Measurements from ENCODE around the gene ATP2A2. TPM values are rescaled to one million over a fixed set of nuclear protein-coding genes. Genes with fewer than 3 reads are reported as not detected.
A peak's percentile ranks its signal among the peaks of the same experiment; 100 is the strongest.
"Not testable (repeated sequence)": the region's sequence is repeated elsewhere in the genome, so short reads cannot be mapped to it uniquely, and the experiment has no call there.

ATP2A2 gene
- total and polyA plus RNA-seq, 11 donors, result 494 to 2,963 (median 1,674) TPM

DNA sequence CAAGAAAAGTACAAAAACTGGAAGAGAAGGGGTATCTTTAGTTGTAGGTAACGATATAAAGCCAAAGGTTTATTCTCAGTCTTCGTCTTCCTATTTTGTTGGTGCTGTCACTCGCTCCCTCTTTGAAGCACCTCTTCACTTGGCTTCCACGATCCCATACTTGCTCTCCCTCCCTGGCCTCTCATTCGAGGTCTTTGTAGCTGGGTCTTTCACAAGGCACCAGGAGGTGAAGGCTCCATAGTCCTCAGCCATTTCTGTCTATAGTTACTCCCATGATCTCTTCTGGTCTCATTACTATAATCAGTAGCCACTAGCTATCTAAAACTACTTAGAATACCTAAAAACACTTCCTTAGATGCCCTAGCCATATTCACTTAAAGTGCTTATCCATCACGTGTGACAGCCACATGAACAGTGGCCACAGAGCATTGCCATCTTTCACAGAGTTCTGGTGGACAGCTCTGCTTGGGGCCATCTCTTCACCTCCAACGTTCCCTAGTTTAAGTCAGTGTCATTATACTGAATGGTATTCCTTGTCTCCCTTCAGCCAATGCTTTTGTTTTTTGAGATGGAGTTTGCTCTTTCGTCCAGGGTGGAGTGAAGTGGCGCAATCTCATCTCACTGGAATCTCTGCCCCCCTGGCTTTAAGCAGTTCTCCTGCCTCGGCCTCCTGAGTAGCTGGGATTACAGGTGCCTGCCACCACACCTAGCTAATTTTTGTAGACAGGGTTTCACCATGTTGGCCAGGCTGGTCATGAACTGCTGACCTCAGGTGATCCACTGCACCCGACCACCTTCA, 57.1 kb downstream of the ATP2A2 start:
- Histone ChIP-seq H3K4me1 (peaks cover 0 to 40% (median 5%) of the 10 kb centered on the region in 12 donors), H3K27ac (peak overlapping the region in 1 of 12 donors; percentile 37), H3K27me3 (no peaks in the 10 kb centered on the region), H3K36me3 (peaks cover 4 to 100% (median 100%) of the 10 kb centered on the region in 9 donors), H3K9me3 (no peaks in the 10 kb centered on the region), H3K4me3 (no peak overlapping the region)
- ATAC-seq (peak in 1 of 4 donors; percentile 1), DNase-seq (no peak)
- intact Hi-C loops (cut with DNase I), result no loop called here
- WGBS, 4 donors, result 74 to 79% (median 77%) methylated on average over 11 of the region's 11 CpGs
- TF ChIP-seq CTCF (IDR thresholded peaks at IDR 0.05) (no peak), POLR2A (IDR thresholded peaks at IDR 0.05) (no peak)

DNA sequence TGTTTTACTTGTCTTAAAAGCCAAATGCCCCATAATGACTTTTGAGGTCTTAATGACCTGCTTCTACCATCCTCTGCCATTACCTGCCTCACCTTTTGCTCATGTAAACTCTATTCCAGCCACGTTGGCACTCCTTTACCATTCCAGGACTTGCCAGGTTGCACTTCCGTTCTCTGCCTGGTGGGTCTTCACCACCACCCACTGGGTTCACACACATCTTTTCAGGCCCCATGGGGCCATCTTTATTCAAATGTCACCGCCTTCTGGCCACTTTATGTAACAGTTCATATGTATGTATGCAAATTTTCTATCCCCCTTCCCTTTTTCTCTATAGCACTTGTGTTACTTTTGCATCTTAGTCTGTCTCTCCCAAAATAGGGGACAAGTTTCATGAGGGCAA, 57.7 kb downstream of the ATP2A2 start:
- peak in 1 of 12 donors; percentile 8 for TF ChIP-seq CTCF (IDR thresholded peaks at IDR 0.05)
- no peak for TF ChIP-seq POLR2A (IDR thresholded peaks at IDR 0.05)
- intact Hi-C loops (cut with DNase I), result no loop called here
- H3K27me3 ChIP-seq, result no peaks in the 10 kb centered on the region
- peaks cover 4 to 100% (median 100%) of the 10 kb centered on the region in 9 donors for H3K36me3 ChIP-seq
- H3K4me3 ChIP-seq, result no peak overlapping the region
- no peaks in the 10 kb centered on the region for H3K9me3 ChIP-seq
- peaks cover 0 to 39% (median 4%) of the 10 kb centered on the region in 12 donors for H3K4me1 ChIP-seq
- H3K27ac ChIP-seq, result peak overlapping the region in 1 of 12 donors; percentile 37
- ATAC-seq, result peak in 1 of 4 donors; percentile 4
- DNase-seq, result no peak
- WGBS, 4 donors, result 66 to 72% (median 70%) methylated on average over 3 of the region's 3 CpGs

- WGBS, 4 donors, result 54 to 60% (median 55%) methylated on average over 8 of the region's 8 CpGs
- DNase-seq (no peak), ATAC-seq (peak in 1 of 4 donors; percentile 2)
- TF ChIP-seq POLR2A (IDR thresholded peaks at IDR 0.05), result no peak
- TF ChIP-seq CTCF (IDR thresholded peaks at IDR 0.05), result no peak
- Histone ChIP-seq H3K9me3 (no peaks in the 10 kb centered on the region), H3K4me1 (peaks cover 0 to 33% (median 5%) of the 10 kb centered on the region in 12 donors), H3K4me3 (no peak overlapping the region), H3K27me3 (no peaks in the 10 kb centered on the region), H3K36me3 (peaks cover 4 to 100% (median 100%) of the 10 kb centered on the region in 9 donors), H3K27ac (peak overlapping the region in 2 of 12 donors; percentile 0 to 37)
- intact Hi-C loops (cut with DNase I), result no loop called here
These were observed 58.3 kb downstream of the ATP2A2 start for GRCh38 chr12:110339184-110339952.

DNA sequence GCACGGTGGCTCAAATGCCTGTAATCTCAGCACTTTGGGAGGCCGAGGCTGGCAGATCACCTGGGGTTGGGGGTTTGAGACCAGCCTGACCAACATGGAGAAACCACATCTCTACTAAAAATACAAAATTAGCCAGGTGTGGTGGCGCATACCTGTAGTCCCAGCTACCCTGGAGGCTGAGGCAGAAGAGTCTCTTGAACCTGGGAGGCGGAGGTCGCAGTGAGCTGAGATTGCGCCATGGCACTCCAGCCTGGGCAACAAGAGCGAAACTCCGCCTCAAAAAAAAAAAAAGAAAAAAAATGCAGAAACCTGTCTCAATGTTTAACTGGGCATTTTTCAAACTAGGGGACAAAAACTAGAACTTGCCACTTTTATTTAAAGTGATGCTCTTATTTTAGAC, 59.2 kb downstream of the ATP2A2 start:
- intact Hi-C loops (cut with DNase I); H3K27me3 ChIP-seq: not testable (repeated sequence)

More for the DNA sequence above, 59.2 kb downstream of the ATP2A2 start:
- not testable (repeated sequence) for H3K4me3 ChIP-seq, ATAC-seq, H3K9me3 ChIP-seq, DNase-seq
- WGBS, 4 donors, result 86 to 90% (median 89%) methylated on average over 8 of the region's 8 CpGs
- Histone ChIP-seq H3K36me3 (peaks cover 4 to 100% (median 100%) of the 10 kb centered on the region in 9 donors), H3K27ac (peak overlapping the region in 1 of 12 donors; percentile 4), H3K4me1 (peaks cover 0 to 30% (median 5%) of the 10 kb centered on the region in 12 donors)

All from heart left ventricle (tissue), 16 donors.